ENCODE data around the gene BAIAP2L2. TPM values are rescaled to one million over a fixed set of nuclear protein-coding genes. Genes with fewer than 3 reads are reported as not detected.
A peak's percentile ranks its signal among the peaks of the same experiment; 100 is the strongest.

BAIAP2L2 gene
- total RNA-seq, 1 donor from 2014 or later, result 0.86 TPM

DNA sequence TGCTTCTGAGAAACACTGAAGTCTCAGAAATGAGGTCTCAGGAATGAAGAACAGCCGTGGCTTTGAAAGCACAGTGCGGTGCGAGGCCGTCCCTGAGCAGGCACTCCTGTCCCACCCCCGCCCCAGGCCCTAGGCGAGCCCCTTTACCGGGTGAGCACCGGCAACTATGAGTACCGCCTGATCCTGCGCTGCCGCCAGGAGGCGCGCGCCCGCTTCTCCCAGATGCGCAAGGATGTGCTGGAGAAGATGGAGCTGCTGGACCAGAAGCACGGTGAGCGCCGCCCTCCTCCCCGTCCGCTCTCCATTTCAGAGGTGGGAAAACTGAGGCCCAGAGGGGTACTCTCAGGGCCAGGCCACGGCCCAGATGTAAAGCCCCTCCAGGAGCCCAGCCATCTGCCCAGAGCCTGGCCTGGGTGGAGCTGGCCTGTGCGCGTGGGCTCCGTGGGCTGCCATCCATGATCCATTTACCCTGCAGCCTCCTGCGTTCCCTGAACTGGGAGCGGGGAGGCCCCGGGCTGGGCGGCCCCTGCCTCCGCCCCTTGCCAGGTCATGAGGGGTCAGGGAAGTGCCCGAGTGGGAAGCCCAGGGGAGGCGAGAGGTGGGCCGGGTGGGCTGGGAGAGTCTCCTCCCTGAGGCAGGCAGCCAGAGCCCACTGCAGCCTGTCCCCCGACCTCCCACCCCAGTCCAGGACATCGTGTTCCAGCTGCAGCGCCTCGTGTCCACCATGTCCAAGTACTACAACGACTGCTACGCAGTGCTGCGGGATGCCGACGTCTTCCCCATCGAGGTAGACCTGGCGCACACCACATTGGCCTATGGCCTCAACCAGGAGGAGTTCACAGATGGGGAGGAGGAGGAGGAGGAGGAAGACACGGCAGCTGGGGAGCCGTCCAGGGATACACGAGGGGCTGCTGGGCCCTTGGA is 36.0 kb downstream of the BAIAP2L2 start:
- DNase-seq (ENCODE audit: low spot score), result peak; percentile 67

DNA sequence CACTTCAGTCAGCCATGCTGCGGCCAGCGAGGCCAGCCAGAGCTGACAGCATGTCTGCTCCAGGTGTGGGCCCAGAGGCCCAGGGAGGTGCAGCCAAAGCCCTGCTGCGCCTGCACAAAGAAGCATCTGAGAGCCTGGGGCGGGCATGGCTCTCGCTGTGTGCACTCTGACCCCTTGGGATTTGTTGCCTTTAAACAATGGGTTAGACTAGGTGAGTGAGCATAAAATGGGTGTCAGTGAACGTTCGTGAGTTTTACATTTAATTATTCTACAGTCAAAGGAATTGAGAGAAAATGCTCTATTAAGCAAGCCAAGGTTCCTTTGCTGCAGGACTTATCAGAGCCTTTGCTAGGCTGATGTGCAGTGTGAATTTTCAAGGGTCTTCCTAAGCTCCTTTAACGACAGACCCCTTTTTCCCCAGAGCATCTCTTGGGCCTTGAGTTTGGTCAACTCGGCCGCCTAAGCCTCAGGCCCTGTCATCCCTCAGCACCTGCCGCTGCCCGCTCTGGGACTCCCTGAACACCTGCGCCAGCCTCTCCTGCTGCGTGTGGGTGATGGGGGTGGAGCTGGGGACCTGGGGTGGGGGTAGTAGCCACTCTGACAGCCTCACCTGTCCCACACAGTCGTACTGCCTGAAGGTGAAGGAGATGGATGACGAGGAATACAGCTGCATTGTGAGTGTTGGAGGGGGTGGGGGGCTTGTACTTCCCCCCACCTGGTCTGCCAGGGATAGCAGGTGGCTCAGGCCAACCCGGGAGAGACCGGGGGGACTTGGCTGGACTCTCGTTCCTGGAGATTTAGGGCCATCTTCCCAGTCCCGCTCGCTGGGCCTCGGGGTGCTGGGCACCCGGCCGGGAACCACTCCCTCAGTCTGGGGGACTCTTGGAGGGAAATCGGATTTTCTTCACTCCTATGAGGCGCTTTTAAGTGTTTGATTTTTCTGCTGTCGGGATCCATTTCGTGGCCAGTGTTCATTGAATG is 37.0 kb downstream of the BAIAP2L2 start:
- TF ChIP-seq, protein P1, sequence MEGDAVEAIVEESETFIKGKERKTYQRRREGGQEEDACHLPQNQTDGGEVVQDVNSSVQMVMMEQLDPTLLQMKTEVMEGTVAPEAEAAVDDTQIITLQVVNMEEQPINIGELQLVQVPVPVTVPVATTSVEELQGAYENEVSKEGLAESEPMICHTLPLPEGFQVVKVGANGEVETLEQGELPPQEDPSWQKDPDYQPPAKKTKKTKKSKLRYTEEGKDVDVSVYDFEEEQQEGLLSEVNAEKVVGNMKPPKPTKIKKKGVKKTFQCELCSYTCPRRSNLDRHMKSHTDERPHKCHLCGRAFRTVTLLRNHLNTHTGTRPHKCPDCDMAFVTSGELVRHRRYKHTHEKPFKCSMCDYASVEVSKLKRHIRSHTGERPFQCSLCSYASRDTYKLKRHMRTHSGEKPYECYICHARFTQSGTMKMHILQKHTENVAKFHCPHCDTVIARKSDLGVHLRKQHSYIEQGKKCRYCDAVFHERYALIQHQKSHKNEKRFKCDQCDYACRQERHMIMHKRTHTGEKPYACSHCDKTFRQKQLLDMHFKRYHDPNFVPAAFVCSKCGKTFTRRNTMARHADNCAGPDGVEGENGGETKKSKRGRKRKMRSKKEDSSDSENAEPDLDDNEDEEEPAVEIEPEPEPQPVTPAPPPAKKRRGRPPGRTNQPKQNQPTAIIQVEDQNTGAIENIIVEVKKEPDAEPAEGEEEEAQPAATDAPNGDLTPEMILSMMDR (IDR thresholded peaks at IDR 0.05), result no peak
- no peak for TF ChIP-seq EZH2 (IDR thresholded peaks at IDR 0.05)
- no peak for TF ChIP-seq EZH2phosphoT487 (IDR thresholded peaks at IDR 0.05)
- Histone ChIP-seq H4K20me1 (ENCODE audit: low read depth) (no peaks in the 10 kb centered on the region), H3K27ac (no peak overlapping the region), H3K4me2 (no peak overlapping the region), H2AFZ (replicated peaks) (no peak overlapping the region), H3K4me1 (peaks cover 4% of the 10 kb centered on the region), H3K27me3 (no peaks in the 10 kb centered on the region), H3K9me3 (ENCODE audit: low read depth) (no peaks in the 10 kb centered on the region), H3K4me3 (no peak overlapping the region), H3K79me2 (ENCODE audit: low read depth) (no peaks in the 10 kb centered on the region), H3K36me3 (no peaks in the 10 kb centered on the region), H3K9ac (no peak overlapping the region), H3F3A (ENCODE audit: low read depth) (no peaks in the 10 kb centered on the region)
- H3K27me3 Mint-ChIP-seq (ENCODE audit: insufficient read depth, low read depth), result peaks cover 6% of the 10 kb centered on the region
- H3K4me3 Mint-ChIP-seq, result peak overlapping the region; percentile 21
- H3K27ac Mint-ChIP-seq, result no peak overlapping the region
- no peaks in the 10 kb centered on the region for H3K9me3 Mint-ChIP-seq
- H3K4me1 Mint-ChIP-seq, result peaks cover 34% of the 10 kb centered on the region
- no peaks in the 10 kb centered on the region for H3K36me3 Mint-ChIP-seq
- DNase-seq (ENCODE audit: low spot score), result no peak

More for the DNA sequence above, 36.0 kb downstream of the BAIAP2L2 start:
- H4K20me1 ChIP-seq (ENCODE audit: low read depth), result no peaks in the 10 kb centered on the region
- H2AFZ ChIP-seq (replicated peaks), result no peak overlapping the region
- H3K27me3 Mint-ChIP-seq (ENCODE audit: insufficient read depth, low read depth), result peaks cover 6% of the 10 kb centered on the region
- TF ChIP-seq EZH2 (IDR thresholded peaks at IDR 0.05), result no peak
- TF ChIP-seq, protein P1 (IDR thresholded peaks at IDR 0.05), result peak; percentile 59
- H3K9me3 Mint-ChIP-seq, result no peaks in the 10 kb centered on the region
- H3K4me3 Mint-ChIP-seq, result no peak overlapping the region
- no peaks in the 10 kb centered on the region for H3K79me2 ChIP-seq (ENCODE audit: low read depth)
- no peak overlapping the region for H3K9ac ChIP-seq
- no peak overlapping the region for H3K4me3 ChIP-seq
- no peaks in the 10 kb centered on the region for H3F3A ChIP-seq (ENCODE audit: low read depth)
- H3K27me3 ChIP-seq, result no peaks in the 10 kb centered on the region
- H3K27ac Mint-ChIP-seq, result peak overlapping the region; percentile 88
- no peaks in the 10 kb centered on the region for H3K9me3 ChIP-seq (ENCODE audit: low read depth)
- no peak overlapping the region for H3K27ac ChIP-seq
- no peaks in the 10 kb centered on the region for H3K36me3 ChIP-seq
- H3K4me1 Mint-ChIP-seq, result peaks cover 33% of the 10 kb centered on the region
- H3K36me3 Mint-ChIP-seq, result no peaks in the 10 kb centered on the region
- H3K4me2 ChIP-seq, result no peak overlapping the region
- H3K4me1 ChIP-seq, result peaks cover 4% of the 10 kb centered on the region

DNA sequence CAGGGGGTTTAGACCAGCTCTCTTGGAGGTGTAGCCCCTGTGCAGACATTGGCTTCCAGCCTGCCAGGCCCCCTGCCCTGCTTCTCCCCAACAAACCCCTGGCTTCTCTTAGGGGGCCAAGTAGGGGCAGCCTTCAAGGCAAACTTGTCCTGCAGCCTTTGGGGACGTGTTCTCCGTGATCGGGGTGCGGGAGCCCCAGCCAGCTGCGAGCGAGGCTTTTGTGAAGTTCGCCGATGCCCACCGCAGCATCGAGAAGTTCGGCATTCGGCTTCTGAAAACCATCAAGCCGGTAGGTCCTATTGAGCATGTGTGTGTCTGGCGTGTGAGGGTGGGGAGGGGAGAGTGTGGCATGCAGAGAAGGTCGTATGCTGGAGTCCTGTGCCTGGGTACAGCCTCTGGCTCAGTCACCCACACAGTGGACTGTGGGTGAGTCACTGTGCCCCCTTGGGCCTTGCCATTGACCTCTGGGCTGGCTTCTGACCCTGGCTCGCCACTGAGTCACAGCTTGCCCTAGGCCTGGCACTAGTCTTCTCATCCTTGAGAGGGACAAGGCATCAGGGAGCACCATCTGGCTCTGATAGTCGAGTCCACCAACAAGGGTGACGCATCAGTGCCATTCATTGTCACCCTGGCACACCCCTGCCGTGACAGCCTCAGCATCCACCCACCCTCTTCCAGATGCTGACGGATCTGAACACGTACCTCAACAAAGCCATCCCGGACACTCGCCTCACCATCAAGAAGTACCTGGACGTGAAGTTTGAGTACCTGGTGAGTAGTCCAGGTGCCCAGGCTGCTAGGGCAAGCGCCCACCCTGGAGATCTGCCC is 37.9 kb downstream of the BAIAP2L2 start:
- Histone ChIP-seq H3K4me1 (peaks cover 4% of the 10 kb centered on the region), H3K27me3 (no peaks in the 10 kb centered on the region), H3K9me3 (ENCODE audit: low read depth) (no peaks in the 10 kb centered on the region), H3K36me3 (no peaks in the 10 kb centered on the region), H3K27ac (no peak overlapping the region), H2AFZ (replicated peaks) (no peak overlapping the region), H3K9ac (no peak overlapping the region), H3K4me2 (no peak overlapping the region), H4K20me1 (ENCODE audit: low read depth) (no peaks in the 10 kb centered on the region), H3F3A (ENCODE audit: low read depth) (no peaks in the 10 kb centered on the region), H3K79me2 (ENCODE audit: low read depth) (no peaks in the 10 kb centered on the region), H3K4me3 (no peak overlapping the region)
- Mint-ChIP-seq H3K27ac (no peak overlapping the region), H3K36me3 (no peaks in the 10 kb centered on the region), H3K4me3 (no peak overlapping the region), H3K27me3 (ENCODE audit: insufficient read depth, low read depth) (peaks cover 4% of the 10 kb centered on the region), H3K9me3 (no peaks in the 10 kb centered on the region), H3K4me1 (peaks cover 34% of the 10 kb centered on the region)
- DNase-seq (ENCODE audit: low spot score), result no peak
- no peak for TF ChIP-seq EZH2 (IDR thresholded peaks at IDR 0.05)
- TF ChIP-seq, protein P1 (IDR thresholded peaks at IDR 0.05), result no peak
- TF ChIP-seq EZH2phosphoT487 (IDR thresholded peaks at IDR 0.05), result no peak

All from neural progenitor cell (in vitro differentiated cells).